HG02759 (cell line): Measurements from ENCODE around the gene OPN5.

Experiments used
- ATAC-seq: cut with Tn5 transposase; IDR thresholded peaks from one replicate; pipeline ENCODE4 v1.9.1; 2021; ENCODE audit warnings: mild to moderate bottlenecking, moderate library complexity; ENCODE audit not compliant: unreplicated experiment

The OPN5 gene

DNA sequence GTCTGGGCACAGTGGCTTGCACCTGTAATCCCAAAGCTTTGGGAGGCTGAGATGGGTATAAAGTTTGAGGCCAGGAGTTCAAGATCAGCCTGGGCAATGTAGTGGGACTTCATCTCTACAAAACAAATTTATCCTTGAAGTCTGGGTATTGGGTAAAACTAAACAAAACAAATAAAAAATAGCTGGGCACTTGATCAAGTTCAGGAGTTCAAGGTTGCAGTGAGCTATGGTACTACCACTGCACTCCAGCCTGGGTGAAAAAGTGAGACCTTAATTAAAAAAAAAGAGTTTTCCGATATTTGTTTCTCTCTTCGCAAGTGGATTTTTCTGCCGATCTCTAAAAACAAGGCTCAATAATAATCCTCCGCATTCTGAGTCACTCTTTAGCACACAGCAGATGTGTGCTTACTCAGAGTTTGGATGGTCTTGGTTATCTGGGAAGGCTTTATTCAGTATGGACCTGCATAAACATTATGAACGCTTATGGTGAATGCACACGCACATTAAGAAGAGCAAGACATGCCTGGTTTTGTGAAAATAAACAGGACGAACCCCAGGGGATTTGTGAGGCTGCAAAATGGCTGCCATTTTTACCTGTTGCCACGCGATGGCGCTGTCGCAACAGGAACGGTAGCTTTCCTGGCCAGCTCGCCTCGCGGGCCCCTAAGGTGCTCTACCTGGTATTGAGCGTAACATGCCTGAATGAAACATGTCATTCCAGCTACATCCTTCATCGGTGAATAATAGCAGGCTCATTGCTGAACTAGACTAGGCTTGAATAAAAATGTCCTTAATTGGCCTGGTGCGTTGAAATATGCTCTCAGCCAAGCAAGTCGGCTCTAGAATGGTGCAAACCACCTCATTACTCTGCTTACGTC, 6.0 kb downstream of the OPN5 start:
- peak; percentile 88 for ATAC-seq

DNA sequence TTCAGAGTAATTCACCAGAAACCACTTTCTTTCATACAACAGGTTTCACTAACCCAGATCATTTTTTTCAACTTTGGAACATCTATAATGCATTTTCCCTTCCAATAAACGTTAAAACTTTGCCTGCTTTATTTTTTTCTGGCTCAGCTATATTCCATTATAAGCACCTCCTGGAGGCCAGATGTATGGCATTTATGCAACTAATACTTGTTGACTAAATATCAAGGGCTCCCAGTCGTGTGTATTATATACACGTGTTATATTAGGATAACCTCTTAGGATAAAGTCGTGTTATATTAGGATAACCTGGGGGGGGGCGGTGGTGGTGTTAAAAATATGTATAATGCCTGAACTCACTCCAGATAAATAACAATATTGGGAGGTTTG, 6.7 kb downstream of the OPN5 start:
- ATAC-seq: no peak

DNA sequence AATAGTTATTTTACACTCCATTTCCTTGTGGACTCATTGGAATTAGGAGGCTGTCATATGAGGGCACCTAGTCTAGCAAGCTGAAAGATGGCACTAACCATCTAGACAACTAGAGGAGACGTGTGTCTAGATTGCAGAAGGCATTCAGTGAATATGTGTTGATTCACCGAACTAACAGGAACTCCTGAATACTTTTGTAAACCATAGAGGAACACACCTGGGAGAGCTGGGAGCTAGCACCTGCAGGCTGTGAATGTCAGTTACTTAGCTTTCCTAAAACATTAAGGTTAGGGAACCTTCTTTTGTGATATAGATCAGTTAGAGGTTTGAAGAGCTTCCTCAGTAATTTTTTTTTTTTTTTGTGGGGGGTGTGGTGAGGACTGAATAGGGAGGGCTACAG, 7.7 kb downstream of the OPN5 start:
- ATAC-seq: no peak

DNA sequence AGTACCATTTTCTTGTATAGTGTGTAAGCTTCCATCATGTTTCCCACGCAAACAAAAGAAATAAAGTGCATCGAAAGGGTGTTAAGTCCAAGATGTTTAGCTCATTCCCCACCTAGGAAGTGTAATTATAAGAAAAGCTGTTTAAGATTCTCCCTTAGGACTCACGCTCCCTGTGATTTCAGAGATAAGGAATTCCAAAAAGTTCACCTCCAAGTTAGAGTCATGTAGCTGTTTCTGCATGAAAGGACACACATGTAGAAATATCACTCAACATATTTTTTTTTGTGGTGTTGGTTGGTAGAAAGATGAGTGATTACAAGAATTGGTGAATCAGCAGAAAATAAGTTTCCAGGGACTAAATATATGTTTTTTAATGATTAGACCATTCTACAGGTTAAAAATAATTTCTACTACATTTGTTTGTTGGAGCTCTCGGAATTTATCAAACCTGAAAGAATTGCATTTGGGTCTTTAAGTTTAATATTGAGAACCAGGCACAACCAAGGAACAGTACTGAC, 10.4 kb downstream of the OPN5 start:
- ATAC-seq: no peak

DNA sequence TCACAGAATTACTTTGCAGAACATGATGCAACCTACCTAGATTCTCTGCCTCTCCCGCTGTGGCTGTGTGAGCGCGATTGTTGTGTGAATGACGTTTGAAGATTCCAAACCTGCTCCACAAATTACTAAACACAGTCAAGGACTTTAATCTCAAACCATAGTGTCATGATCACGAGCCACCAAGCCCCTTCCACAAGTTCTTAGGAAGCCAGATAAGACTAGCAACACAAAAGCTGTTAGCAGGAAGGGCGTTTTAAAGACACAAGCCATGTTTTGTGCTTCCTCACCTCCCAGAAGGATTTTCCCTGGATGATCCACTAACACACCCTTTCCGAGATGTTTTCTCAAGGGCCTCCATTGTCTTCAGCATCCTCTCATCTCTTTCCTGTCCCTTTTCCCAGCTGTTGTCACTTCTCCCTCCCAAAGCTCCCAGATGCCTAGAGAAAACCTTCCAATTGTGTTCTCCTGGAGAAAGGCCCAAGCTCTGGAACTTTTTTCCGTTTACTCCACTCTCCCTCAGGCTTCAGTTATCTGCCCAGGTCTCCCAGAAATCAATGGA, 12.8 kb downstream of the OPN5 start:
- ATAC-seq: no peak

DNA sequence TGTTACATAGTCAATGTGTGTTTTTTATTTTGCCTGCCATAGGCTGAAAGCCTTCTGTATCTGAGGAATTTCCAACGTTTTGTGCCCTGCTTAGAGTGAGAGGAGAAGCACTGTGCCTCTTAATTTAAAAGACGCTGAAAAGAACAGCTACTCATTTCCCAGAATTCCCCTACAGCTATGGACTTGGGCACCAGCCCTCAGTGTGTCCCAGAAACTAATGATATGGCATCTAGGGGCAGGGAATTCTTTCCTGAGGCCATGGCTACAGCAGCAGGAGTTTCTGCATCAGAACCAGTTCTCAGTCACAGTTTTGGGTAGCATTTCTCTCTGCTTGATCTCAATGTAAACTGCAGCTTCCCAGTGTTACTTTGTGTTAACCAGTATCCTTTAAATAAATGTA, 20.2 kb downstream of the OPN5 start:
- no peak for ATAC-seq

DNA sequence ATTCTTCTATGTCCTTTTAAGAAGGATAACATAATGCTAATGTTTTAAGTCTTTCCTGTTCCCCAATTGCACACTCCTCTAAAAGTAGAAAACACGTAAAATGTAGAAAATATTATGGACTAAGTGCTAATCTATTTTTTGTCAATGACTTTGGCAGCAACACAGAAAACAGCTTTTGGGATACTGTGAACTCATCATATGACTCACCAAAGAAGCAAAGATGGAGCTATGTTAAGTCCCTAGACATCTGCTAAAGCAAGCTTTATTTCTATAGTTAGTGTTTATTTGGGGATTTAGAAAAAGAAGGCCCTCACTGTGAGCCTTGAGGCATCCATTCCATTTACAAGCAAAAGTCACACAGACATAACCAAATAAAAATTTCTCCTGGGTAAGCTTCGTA, 23.0 kb downstream of the OPN5 start:
- no peak for ATAC-seq

DNA sequence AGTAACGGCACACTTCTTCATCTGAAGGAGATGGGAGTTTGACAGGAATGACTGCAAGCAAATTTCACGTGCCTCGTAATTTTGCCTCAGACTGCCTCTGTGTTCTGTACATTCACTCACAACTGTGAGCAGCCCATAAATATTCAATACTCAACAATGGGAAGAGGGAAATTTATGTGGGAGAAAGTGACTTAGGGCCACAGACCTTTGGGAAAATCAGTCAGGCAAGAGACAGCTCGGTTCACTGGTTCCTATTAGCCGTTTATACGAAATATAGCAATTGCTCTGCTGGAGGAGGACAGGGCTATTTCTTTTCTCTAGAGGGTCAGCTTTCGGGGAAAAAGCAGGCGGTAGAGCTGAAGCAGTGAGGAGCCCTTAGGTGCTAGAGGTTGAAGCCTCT, 28.0 kb downstream of the OPN5 start:
- ATAC-seq: no peak

DNA sequence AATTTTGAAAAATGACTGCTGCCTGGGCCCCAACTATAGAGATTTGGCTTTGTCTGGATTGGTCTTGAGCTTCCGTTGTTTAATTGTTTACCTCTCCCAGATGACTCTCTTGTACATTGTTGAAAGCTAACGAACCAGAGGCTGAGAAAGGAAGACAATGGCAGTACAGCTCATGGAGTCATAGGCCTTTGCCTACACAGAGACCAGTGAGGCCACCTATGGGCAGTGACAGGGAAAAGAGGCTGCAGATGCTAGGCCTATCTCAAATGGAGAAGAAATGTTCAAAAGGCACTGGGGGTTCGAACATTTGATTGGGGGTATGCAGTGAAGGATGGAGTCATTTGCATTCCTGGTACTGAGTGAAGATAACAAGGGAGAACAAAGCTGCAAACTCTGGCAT, 29.1 kb downstream of the OPN5 start:
- no peak for ATAC-seq

DNA sequence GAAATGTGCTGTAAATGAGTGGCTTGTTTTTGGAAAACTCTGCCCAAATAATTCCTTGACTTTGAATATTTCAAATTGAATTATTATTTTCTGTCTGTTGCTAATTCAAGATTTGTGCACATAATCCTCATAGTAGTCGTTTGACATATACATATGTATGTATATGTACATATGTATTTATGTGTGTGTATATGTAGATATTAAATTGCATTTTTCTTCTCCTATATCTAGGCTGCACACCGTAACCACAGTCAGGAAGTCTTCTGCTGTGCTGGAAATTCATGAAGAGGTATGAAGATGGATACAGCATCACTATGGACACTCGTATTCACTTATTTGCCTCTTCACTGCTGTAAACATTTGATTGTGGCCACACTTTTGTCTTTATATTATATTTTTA, 29.6 kb downstream of the OPN5 start:
- no peak for ATAC-seq

DNA sequence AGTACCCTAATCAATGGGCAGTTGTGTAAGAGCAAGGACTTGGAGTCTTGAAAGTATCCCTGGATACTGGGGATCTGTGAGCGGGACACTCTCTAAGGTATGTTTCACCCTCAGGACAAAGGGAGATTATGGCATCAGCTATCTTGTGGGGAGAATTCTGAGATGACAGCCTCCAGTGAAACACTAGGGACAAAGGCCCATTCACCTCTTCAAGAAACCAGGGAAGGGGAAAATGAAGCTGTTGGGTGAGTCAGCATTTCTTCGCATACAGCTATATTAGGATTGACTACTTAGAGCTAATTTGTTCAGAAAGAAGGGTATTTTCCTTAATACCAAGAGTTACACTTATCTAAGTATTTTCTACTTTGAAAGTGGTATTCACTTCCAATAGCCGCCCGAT, 35.9 kb downstream of the OPN5 start:
- ATAC-seq: no peak

DNA sequence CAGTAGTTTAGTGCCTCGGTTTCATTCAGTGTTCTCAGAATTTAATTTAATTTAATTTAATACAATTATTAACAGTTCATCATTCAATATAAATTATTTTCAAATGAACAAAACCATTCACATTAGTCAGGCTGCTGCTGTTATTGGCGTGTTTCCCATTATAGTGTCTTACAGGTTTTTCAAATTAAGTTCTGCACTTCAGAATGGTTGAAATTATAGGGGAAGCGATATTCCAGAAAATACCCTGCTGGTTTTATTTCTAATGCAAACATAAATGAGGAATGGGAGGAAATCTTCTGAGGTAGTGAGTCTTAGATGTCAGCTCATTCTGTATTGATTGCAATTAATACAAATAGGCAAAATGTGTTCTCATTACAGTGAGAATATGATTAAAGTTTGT, 37.6 kb downstream of the OPN5 start:
- ATAC-seq: no peak

DNA sequence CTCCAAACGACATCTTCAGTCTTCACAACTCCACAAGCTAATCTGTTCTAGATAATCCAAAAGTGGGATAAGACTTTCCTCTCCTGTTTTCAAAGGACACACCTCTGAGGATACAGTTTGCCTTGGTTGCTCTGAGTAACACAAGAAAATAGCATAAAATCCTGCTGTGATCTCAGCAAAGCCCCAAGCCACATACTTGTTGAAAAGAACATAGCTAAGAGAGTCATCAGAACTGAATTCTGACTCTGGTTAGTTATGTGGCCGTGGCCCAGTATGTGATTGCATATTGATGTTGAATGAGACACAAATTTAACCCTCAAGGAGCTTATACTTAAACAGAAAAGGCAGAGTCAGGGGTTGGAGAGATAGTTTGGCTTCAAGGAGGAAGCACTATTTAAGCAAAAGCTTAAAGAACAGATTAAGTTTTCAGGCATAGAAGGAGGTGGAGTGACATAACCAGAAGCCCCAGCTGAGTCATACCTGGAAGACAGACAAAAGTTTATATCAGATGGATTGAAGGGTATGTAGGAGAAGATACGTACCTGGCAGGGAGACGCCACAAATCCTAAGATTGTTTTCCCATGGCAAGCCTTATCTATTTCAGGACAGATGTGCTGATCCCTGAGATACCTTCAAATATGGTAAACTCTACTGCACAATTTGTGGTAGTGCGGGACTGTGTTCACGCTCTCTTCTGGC, 41.2 kb downstream of the OPN5 start:
- ATAC-seq: no peak

DNA sequence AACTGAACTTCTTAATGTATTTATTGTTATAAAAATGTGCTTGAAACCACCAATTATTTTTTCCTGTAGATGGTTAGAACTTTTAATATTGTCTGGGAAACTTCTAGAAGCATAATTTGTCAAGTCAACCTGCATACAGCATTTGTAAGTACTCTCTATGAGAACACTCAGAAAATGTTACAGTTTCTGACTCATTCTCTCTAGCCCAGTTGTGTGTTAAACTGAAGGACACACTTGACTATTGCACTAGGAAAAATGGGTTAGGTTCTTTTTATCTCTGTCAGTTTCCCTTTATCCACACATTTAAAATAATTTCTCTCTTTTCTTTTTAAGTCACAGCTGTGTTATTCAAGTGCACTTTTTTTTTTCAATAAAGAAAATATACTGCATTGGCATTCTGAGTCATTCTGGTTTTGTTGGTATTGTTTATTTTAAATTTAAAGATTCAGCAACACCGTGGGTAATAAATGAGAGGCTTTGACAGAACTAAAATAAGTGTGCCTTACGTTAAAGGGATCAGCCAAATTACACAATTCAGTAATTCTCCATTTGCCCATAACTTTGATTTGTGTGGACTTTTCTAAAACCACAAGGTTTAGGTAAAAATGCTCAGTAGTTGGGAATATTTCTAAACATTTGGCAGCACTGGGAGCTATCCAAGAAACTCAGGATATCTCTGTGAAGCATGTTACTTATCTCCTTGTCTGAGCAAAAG, 50.7 kb downstream of the OPN5 start:
- ATAC-seq: no peak

DNA sequence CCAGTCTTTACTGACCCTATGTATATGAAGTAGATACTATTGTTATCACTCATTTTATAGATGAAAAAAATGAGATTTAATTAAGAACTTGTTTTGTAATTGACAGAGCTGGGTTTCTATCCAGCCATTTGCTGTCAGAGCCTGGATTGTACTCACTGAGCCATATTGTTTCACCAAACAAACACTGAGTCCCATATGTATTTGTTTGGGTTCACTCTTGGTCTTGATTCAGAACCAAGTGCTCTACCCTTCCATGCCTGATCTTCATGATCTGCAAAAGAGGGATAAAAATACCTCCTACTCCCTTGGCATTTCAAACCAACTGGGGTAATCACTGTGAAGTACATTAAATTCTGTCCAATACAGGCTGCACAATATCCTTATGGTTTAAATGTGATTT, 52.4 kb downstream of the OPN5 start:
- ATAC-seq: no peak

DNA sequence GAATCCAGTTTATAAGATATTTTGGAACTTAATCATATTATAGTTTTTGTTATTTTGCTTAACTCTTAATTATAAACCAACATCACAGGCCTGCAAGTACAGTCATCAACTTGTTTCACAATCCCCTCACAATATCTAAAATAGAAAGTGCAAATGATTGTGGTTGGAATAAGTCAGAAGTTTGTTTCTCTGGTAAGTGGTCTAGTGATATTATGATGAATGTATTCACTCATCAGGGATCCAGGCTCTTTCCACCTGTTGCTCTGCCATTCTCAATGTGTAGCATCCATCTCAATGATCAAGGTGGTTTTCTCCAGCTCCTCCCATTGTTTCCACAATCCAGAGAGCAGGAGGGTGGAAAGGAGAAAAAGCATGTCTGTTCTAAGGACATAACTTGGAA, 54.2 kb downstream of the OPN5 start:
- peak; percentile 52 for ATAC-seq

DNA sequence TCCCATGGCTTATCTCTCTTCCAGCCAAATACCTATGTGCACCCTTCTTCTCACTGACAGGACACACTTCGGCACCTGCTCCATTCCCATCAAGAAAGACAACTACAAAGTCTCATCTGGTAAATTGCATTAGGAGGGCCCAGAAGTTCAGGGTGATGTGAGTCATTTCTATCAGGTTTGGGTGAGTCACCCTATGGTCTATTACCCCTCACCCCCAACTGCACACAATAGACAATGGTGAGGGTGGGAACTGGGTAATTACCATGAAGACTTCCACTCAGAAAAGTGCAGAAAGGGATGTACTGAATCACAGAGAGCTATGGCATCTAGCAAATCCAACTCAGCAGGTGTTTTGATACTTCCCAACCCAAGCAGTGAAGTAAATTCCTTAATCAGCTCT, 54.8 kb downstream of the OPN5 start:
- ATAC-seq: peak; percentile 86

DNA sequence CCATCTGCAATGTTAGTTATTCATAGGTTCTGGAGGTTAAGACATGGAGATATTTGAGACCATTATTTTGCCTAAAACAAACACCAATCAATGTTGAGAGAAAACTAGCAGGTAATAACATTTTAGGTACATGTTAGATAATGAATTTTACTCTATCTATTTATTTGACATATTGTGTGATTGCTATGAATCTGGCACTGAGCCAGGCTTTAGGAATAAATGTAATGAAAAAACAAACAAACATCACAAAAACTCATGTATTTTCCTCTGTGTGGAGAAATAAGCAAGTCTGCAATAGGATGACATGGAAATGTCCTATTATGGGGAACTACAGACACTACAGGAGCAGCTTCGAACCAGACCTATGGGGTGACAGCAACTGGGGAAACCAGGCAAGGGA, 57.8 kb downstream of the OPN5 start:
- ATAC-seq: no peak

DNA sequence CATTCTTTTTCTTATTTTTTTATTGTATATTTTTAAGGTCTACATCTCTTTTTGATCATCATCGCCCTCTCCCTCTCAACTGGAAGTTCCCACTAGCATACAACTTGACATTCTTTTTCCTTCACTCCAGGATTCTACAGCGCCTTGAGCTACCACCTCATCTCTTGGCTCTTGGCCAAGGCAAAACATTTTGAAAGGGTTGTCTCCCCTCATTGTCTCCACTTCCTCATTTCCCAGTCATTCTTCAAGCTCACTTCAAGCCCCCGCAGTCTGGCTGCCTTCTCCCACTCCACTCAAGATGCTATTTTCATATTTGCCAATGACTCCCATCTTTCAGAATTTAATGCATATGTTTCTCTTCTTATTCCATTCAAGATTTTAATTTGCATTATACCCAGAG, 63.0 kb downstream of the OPN5 start:
- ATAC-seq: no peak

DNA sequence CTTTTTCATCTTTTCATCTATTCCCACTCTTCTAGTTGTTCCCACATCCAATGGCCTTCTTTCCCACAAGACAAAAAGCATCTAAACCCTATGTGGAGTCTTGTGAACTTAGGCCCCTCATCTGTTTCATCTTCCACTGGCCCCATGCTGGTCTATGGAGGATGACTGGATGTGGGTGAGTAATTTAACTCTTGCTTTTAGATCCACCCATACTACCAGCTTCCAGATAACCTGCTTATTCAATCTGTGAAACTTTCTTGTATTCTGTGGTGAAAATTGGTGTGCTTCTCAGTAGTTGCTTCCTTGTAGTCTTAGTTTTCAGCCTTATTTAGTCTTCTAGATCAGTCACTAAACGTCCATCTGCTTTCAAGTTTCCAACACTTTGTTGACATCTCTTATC, 64.9 kb downstream of the OPN5 start:
- ATAC-seq: no peak

DNA sequence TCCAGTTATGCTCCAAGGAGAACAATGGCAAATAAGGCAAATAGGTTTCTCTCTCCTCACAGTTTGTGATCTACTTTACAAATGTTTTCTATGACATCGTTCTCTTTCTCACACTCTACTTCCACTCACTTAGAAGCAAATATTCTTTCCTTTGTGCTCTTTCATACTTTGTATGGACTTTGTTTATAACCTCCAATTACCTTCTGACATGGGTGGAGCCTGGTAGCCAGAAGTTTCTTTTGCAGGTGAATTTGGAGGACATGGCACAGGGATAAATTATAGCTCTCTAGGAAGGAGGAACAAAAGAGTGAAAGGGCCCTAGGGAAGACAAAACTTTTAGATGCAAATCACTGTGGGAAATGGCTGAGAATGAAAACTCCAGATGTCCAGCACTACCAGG, 69.3 kb downstream of the OPN5 start:
- no peak for ATAC-seq
